Measurements from ENCODE around the gene BLOC1S3. TPM values are rescaled to one million over a fixed set of nuclear protein-coding genes. Genes with fewer than 3 reads are reported as not detected.

Gene BLOC1S3
- total and polyA plus RNA-seq, 2 of the 13 experiments (the other 11 are each of a cell fraction or from before 2014, with no cell fraction given), result 4.3 to 4.8 TPM

- no peak for TF ChIP-seq AFF4 (CRISPR knock-in tag; IDR thresholded peaks at IDR 0.05)
- TF ChIP-seq ZSCAN5A (CRISPR knock-in tag; IDR thresholded peaks at IDR 0.05; ENCODE audit: borderline replicate concordance), result no peak
- no peak for TF ChIP-seq PRPF4 (IDR thresholded peaks at IDR 0.05; ENCODE audit: low read depth, low read length, poor library complexity, severe bottlenecking)
- TF ChIP-seq ATF5 (CRISPR knock-in tag; IDR thresholded peaks at IDR 0.05; ENCODE audit: low read depth), result no peak
- no peak for TF ChIP-seq ZNF282 (IDR thresholded peaks at IDR 0.05; ENCODE audit: partially characterized antibody)
- TF ChIP-seq TAF15 (IDR thresholded peaks at IDR 0.05; ENCODE audit: low read depth, low read length, poor library complexity, severe bottlenecking), result no peak
- peak; percentile 47; the same call in 1 of the 2 replicates for TF ChIP-seq HOXA3 (CRISPR knock-in tag; IDR thresholded peaks at IDR 0.05)
- TF ChIP-seq BRCA1 (CRISPR knock-in tag; IDR thresholded peaks at IDR 0.05), result no peak
- no peak for TF ChIP-seq ZFP37 (CRISPR knock-in tag; IDR thresholded peaks at IDR 0.05; ENCODE audit: borderline replicate concordance)
- no peak for TF ChIP-seq ZNF235 (CRISPR knock-in tag; IDR thresholded peaks at IDR 0.05; ENCODE audit: borderline replicate concordance)
- TF ChIP-seq ZNF260 (CRISPR knock-in tag; IDR thresholded peaks at IDR 0.05; ENCODE audit: borderline replicate concordance, low read depth), result no peak
- TF ChIP-seq NR0B2 (CRISPR knock-in tag; IDR thresholded peaks at IDR 0.05), result no peak; the same call in 1 of the 2 replicates
- TF ChIP-seq CHD2 (IDR thresholded peaks at IDR 0.05; ENCODE audit: low read depth, low read length), result no peak
- no peak for TF ChIP-seq HOXA5 (CRISPR knock-in tag; IDR thresholded peaks at IDR 0.05)
- peak; percentile 37; the same call in 1 of the 2 replicates for TF ChIP-seq MED1 (CRISPR knock-in tag; IDR thresholded peaks at IDR 0.05)
- no peak for TF ChIP-seq CHD4 (IDR thresholded peaks at IDR 0.05; ENCODE audit: borderline replicate concordance, low read length)
- no peak for TF ChIP-seq MZF1 (CRISPR knock-in tag; IDR thresholded peaks at IDR 0.05; ENCODE audit: borderline replicate concordance)
- TF ChIP-seq ZMYM2 (CRISPR knock-in tag; IDR thresholded peaks at IDR 0.05), result peak; percentile 77
- TF ChIP-seq ZNF337 (CRISPR knock-in tag; IDR thresholded peaks at IDR 0.05; ENCODE audit: borderline replicate concordance, low read depth), result no peak
Observed at GRCh38 chr19:45154064-45154827, 24.3 kb upstream of the BLOC1S3 start (continued).

All from HepG2 (cell line).